ENCODE data around the gene OLA1.

- TF ChIP-seq GATA3 (IDR thresholded peaks at IDR 0.05; ENCODE audit: low read depth, low read length), result no peak
- TF ChIP-seq GATA2 (IDR thresholded peaks at IDR 0.05; ENCODE audit: low read depth, low read length), result no peak
Measured at GRCh38 chr2:174205562-174205961, 42.8 kb downstream of the OLA1 start.
